HEK293 (cell line): Measurements from ENCODE around the gene ZNF593.

ENCODE experiments used
- SETDB1 ChIP-seq: IDR thresholded peaks from one replicate; pipeline ENCODE4 v1.6.1; 2017; ENCODE audit warnings: mild to moderate bottlenecking, low read length, moderate library complexity, mixed read lengths; ENCODE audit not compliant: insufficient read length
- ZBTB11 ChIP-seq: fragments of 450-650 bp; formaldehyde crosslinking; conservative IDR thresholded peaks from 2 replicates; pipeline ENCODE4 v1.5.1; 2016; ENCODE audit warnings: low read depth, missing biosample characterization, missing genetic modification characterization
- ZNF302 ChIP-seq: fragments of 450-650 bp; formaldehyde crosslinking; IDR thresholded peaks from 2 replicates; pipeline ENCODE4 v1.5.1; 2016; ENCODE audit warnings: missing biosample characterization, missing genetic modification characterization, low read depth
- ZNF548 ChIP-seq: fragments of 450-650 bp; formaldehyde crosslinking; IDR thresholded peaks from 2 replicates; pipeline ENCODE4 v1.5.1; 2016; ENCODE audit warnings: missing biosample characterization, missing genetic modification characterization
- TF ChIP-seq, protein P1 (sequence below): fragments of 450-650 bp; formaldehyde crosslinking; IDR thresholded peaks from 2 replicates; pipeline ENCODE4 v1.5.1; 2016; ENCODE audit warnings: missing biosample characterization, missing genetic modification characterization
- TF ChIP-seq, protein P2 (sequence below): fragments of 450-650 bp; formaldehyde crosslinking; IDR thresholded peaks from 2 replicates; pipeline ENCODE4 v1.5.1; 2016; ENCODE audit warnings: missing biosample characterization, missing genetic modification characterization

GRCh38 chr1:26121854-26122773 is 47.6 kb upstream of the ZNF593 start:
- TF ChIP-seq, protein P1, sequence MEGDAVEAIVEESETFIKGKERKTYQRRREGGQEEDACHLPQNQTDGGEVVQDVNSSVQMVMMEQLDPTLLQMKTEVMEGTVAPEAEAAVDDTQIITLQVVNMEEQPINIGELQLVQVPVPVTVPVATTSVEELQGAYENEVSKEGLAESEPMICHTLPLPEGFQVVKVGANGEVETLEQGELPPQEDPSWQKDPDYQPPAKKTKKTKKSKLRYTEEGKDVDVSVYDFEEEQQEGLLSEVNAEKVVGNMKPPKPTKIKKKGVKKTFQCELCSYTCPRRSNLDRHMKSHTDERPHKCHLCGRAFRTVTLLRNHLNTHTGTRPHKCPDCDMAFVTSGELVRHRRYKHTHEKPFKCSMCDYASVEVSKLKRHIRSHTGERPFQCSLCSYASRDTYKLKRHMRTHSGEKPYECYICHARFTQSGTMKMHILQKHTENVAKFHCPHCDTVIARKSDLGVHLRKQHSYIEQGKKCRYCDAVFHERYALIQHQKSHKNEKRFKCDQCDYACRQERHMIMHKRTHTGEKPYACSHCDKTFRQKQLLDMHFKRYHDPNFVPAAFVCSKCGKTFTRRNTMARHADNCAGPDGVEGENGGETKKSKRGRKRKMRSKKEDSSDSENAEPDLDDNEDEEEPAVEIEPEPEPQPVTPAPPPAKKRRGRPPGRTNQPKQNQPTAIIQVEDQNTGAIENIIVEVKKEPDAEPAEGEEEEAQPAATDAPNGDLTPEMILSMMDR (tag by site-specific recombination), result no peak
- no peak for TF ChIP-seq ZNF548 (tag by site-specific recombination)
- no peak for TF ChIP-seq ZBTB11
- no peak for TF ChIP-seq SETDB1
- TF ChIP-seq, protein P2, sequence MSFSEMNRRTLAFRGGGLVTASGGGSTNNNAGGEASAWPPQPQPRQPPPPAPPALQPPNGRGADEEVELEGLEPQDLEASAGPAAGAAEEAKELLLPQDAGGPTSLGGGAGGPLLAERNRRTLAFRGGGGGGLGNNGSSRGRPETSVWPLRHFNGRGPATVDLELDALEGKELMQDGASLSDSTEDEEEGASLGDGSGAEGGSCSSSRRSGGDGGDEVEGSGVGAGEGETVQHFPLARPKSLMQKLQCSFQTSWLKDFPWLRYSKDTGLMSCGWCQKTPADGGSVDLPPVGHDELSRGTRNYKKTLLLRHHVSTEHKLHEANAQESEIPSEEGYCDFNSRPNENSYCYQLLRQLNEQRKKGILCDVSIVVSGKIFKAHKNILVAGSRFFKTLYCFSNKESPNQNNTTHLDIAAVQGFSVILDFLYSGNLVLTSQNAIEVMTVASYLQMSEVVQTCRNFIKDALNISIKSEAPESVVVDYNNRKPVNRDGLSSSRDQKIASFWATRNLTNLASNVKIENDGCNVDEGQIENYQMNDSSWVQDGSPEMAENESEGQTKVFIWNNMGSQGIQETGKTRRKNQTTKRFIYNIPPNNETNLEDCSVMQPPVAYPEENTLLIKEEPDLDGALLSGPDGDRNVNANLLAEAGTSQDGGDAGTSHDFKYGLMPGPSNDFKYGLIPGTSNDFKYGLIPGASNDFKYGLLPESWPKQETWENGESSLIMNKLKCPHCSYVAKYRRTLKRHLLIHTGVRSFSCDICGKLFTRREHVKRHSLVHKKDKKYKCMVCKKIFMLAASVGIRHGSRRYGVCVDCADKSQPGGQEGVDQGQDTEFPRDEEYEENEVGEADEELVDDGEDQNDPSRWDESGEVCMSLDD, result no peak
- no peak for TF ChIP-seq ZNF302 (tag by site-specific recombination)
